GM12892 (cell line): Measurements from ENCODE around the gene IMP4. TPM values are rescaled to one million over a fixed set of nuclear protein-coding genes. Genes with fewer than 3 reads are reported as not detected.

Source experiments
- DNase-seq: peaks from one replicate; pipeline ENCODE4 v3.0.0; 2011; ENCODE audit not compliant: insufficient read length
- FAIRE-seq: peaks from 2 replicates; lab custom pipeline; 2011; peaks lifted over from hg19 to GRCh38; lab: Jason Lieb, UNC
- POLR2A ChIP-seq: IDR thresholded peaks from 2 replicates; pipeline ENCODE4 v1.6.1; 2011; ENCODE audit warnings: low read depth, low read length, control low read depth
- POLR2AphosphoS5 ChIP-seq: IDR thresholded peaks from 2 replicates; pipeline ENCODE4 v1.6.1; 2011; ENCODE audit warnings: low read depth, low read length, control low read depth
- TAF1 ChIP-seq: IDR thresholded peaks from 2 replicates; pipeline ENCODE4 v1.6.1; 2011; ENCODE audit warnings: low read depth, mild to moderate bottlenecking, control low read depth, low read length, borderline replicate concordance
- polyA plus RNA-seq: library from polyadenylated mRNA; unstranded; fragments of >200 nt; gene quantifications from one replicate; pipeline ENCODE4 v1.2.1, GENCODE V29; 2012; ENCODE audit warnings: missing spikeins, inconsistent platforms; ENCODE audit not compliant: missing spikeins

IMP4 gene, protein sequence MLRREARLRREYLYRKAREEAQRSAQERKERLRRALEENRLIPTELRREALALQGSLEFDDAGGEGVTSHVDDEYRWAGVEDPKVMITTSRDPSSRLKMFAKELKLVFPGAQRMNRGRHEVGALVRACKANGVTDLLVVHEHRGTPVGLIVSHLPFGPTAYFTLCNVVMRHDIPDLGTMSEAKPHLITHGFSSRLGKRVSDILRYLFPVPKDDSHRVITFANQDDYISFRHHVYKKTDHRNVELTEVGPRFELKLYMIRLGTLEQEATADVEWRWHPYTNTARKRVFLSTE
- polyA plus RNA-seq, result 73.9 TPM

DNA sequence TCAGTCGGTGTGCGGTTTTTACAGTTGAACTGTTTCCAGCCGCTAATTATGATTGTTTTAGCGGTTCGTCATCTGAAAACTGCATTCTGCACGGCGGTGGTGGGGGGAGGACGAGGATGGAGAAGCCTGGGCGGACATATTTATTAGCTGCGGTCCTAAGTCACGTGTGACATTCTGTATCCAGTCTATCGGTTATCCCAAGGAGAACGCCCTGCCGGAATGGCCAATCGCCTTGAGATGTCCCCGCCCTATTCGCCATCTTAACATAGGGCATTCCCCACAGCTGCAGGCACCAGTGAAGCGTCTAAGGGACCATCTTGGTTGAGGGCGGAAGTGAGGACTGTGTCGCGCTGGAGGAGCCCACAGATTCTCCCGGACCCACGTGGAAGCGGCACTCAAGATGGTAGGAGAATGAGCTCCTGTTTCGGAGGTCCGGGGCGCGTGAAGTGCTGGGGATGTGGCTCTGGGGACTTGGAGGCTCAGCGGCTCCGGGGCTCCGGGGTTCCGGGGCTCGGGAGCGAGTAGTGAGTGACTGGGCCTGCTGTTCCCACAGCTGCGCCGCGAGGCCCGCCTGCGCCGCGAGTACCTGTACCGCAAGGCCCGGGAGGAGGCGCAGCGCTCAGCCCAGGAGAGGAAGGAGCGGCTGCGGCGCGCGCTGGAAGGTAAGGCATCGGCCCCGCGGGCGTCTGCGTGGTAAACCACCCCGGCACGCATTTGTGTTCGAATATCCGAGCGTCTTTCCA is at the start of gene IMP4:
TSS of gene IMP4 (plus strand) at position 365 of the 743 bp plus-strand sequence. CDS start at position 401, 36 bp downstream.
- FAIRE-seq, result peak; percentile 92
- peak; percentile 80 for DNase-seq
- TF ChIP-seq POLR2AphosphoS5 (peak; percentile 75), POLR2A (peak; percentile 73), TAF1 (peak; percentile 28; the same call in 1 of the 2 replicates)

DNA sequence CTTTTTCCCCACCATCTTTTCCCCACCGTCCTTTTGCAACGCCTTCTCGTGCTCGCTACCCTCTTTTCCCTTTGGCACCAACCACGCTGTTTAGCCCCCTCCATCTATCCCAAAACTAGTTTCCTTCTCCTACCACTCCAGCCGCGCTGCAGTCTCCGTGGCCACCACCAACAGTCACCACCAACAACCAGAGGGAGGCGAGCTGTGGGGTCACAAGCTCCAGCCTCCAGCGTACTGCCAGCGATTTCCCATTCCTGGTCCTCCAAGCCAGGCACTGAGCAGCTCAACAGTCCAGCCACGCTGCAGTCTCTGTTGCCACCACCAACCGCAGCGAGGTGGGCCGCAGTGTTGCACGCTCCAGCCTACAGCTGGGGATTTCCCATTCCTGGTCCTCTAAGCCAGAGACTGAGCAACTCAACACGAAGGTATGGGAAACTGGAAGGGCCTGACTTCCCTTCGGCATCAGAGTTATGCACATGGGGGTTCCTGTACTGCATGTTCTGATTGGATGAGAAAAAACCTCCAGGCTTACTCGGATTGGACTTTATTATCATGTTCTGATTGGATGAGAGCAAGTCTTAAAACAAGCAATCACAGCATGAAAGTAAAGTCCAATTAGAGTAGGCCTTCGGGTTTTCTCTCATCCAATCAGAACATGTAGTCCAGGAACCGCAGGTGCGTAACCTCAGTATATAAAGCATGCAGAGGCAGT is 42.3 kb upstream of the IMP4 start:
- no peak for DNase-seq
- FAIRE-seq, result no peak

DNA sequence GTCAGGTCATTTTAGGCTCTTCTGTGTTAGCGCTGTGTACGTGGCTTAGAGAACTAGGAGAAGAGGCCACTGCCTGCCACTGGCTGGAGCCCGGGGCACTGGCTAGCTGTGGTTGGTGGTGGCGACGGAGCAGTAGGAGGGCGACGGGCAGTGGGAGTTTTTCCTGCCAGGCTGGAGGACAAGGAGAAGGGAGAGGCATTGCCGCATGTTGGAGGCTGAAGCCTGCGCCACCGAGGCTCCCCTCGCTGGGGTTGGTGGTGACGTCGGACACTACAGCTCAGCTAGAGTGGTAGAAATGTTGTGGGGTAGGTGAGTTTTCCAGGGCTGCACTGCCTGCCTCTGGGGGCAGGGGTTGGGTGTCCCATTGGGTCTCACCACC is 41.7 kb upstream of the IMP4 start:
- FAIRE-seq, result no peak

More for the DNA sequence above, 42.3 kb upstream of the IMP4 start:
- TF ChIP-seq POLR2A (no peak), TAF1 (no peak), POLR2AphosphoS5 (no peak)

DNA sequence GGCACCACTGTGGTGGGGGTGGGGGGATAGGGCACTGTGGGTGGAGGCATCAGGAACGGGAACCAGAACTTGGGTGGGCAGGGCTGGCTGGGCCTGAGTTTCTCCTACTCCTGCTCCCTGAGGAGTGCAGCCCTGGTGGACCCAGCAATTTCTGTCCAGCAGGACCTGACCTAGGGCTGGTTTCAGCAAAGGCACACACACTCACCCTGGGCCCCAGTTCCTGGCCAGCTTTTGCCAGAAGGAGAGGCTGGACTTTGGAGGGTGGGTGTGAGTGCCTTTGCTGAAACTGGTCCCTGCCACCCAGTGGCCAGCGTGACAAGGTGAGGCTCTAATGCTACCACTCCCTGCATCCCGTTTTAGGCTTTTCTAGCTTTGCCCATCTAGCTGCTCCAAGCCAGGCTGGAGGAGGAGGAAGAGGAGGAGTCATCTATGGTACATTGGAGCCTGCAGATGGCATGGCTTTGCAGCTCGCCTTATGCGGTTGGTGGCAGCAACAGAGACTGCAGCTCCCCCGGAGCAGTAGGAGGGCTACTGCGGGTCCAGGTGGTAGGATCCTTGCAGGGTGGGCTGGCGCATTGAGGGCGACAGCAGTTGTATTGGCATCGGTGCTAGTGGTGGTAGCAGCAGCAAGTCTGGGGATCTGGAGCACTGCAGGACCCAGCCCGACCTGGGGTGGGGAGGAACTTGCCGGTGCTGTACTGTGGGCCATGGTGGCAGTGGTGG is 40.4 kb upstream of the IMP4 start:
- DNase-seq (no peak), FAIRE-seq (no peak)
- TF ChIP-seq POLR2AphosphoS5, result no peak
- TF ChIP-seq TAF1, result no peak
- no peak for TF ChIP-seq POLR2A

More for the DNA sequence above, 41.7 kb upstream of the IMP4 start:
- no peak for TF ChIP-seq TAF1
- TF ChIP-seq POLR2A, result no peak
- TF ChIP-seq POLR2AphosphoS5, result no peak
- no peak for DNase-seq

DNA sequence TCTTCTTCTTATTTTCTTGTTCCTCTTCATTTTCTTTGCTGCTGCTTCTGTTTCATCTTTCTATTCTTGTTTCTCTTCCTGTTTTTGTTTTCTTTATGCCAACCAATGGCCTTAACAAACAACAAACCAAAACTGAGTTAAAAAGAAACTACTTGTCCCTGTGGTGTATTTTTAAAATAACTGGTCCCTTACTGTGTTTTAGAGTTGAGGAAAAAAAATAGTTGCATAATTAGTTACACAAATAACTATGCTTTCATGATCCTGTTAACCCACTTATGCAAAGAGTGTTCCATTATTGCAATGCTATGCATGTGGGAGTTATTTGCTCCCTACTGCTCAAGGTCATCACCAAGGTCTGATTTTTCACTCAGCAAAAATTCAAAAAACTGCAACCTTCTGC is 39.5 kb upstream of the IMP4 start:
- DNase-seq, result no peak
- no peak for TF ChIP-seq TAF1
- TF ChIP-seq POLR2A, result no peak
- TF ChIP-seq POLR2AphosphoS5, result no peak
- peak; percentile 9 for FAIRE-seq

DNA sequence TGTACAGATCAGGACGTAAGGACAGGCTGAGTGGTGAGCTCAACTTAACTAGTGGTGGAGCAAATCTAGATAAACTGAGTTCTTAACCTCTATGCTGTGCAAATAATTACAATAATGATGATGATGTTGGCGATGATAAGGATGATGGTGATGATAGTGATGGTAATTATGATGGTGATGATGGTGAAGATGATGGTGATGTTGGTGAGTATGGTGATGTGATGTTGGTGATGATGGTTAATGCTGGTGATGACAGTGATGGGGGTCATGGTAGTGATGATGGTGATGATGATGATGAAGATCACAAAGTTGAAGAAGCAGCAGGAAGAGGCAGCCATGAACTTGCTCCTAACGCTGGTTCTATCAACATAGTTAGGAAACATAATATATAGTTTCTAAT is 38.0 kb upstream of the IMP4 start:
- DNase-seq (no peak), FAIRE-seq (no peak)

DNA sequence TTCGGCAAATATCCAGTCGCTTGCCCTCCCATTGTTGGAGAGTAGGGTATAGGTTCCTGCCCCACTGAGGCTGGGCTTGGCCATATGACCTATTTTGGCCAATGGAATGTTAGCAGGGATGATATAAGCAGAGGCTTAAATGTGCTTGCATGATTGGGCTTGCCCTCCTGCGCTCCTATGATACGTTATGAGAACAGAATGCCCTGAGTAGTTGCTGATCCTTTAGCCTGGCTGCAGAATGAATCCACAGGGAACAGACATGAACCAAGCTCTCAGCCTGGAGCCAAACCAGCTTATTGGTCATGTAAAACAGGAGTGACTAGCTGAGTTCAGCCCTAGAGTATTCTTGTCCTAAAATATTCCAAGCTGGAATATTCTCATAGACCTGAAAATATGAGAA is 34.8 kb upstream of the IMP4 start:
- DNase-seq (no peak), FAIRE-seq (no peak)
- TF ChIP-seq TAF1 (no peak), POLR2AphosphoS5 (no peak), POLR2A (no peak)

More for the DNA sequence above, 38.0 kb upstream of the IMP4 start:
- no peak for TF ChIP-seq POLR2A
- no peak for TF ChIP-seq POLR2AphosphoS5
- no peak for TF ChIP-seq TAF1

DNA sequence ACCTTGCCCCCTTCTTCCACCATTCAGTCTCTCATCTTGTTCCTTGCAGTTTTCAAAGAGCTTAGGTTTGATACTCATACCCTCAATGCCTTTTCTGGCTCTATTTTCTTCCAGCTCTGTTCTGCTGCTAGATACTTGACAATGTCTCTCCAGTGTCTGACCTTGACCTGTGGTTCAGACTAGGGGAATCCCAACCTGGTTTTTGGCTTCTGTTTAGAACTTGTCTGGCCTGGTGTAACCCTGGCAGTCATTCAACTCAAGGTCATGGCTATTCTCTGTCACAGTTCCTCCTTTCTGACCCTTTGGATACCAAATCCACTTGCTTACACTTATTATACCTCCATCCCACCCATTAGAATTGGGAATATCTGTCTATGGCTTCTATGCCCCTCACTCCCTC is 31.8 kb upstream of the IMP4 start:
- no peak for DNase-seq
- FAIRE-seq, result no peak
- TF ChIP-seq POLR2A (no peak), TAF1 (no peak), POLR2AphosphoS5 (no peak)

DNA sequence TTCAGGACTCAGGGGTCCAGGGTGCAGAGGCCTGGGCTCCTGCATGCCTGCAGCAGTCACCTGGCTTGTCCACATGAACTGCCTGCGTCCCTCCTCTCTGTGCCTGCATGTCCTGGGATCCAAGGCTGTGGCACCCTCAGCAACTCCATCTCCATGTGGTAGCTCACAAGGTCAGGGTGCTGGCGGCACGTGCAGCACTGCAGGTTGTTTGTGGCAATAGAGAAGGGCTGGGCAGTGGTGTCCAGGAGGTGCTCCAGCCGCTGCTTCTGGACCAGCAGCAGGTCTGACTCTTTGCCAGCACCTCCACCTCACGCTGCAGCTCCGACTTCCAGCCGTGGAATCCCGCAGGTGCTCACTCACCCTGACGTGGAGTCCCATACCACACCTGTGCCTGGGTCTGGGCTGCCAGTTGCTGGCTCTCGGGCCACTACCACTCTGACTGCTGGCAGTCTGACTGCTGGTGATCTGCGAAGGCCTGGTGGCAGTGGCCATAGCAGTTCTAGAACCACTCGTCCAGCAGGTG is 28.8 kb upstream of the IMP4 start:
- no peak for FAIRE-seq
- DNase-seq, result no peak
- no peak for TF ChIP-seq POLR2A
- no peak for TF ChIP-seq TAF1
- no peak for TF ChIP-seq POLR2AphosphoS5

DNA sequence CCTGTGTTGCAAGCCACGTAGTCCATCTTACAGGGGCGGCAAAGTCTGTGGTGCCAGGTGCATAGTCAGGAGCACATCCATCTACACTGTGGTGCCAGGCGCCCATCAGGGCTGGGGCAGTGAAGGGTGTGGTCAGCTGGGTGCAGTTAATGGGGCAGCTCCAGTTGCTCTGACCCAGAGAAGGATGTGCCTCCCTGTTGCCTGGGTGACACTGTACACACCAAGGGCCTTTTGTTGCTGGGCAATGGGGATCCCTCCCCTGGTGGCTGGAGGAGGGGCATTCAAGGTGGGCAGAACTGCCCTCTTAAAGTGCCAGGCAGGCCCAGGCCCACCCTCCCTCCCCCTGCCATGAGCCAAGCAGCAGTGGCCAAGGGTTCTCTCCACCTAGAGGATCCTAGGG is 28.3 kb upstream of the IMP4 start:
- FAIRE-seq (no peak), DNase-seq (no peak)
- TF ChIP-seq TAF1, result no peak
- TF ChIP-seq POLR2A, result no peak
- no peak for TF ChIP-seq POLR2AphosphoS5
